ENCODE results near the gene GPR4.

The GPR4 gene

DNA sequence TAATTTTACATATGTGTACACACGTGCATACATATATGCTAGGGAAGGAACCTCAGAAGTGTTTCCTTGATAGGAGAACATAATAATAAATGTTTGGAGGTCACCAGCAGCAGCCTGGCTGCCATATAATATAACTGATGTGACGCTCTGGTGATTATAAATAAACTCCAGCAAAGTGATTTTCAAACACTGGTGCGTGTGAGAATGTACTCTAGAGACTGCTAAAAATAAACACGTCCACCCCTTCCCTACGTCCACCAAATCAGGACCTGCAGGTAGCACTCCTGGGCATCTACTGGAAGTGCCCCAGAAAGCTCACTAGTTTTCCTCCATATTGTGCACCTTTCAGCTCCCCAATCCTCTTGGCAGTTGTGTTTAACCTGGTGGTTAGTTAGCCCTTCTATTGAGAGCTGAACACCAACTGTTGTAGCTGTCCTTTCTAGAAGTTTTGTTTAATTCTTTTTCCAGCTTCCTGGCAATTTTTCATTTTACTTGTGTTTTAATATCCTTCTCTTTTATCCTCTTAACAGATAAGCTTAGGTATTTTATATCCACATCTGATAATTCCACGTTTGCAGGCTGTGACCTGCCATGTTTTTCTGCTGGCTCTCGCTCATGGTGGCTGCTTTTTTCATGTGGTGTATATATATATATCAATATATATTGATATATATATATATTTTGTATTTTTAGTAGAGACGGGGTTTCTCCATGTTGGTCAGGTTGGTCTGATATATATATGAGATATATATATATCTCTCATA, 30.4 kb downstream of the GPR4 start:
- no peaks in the 10 kb centered on the region for H3F3A ChIP-seq (ENCODE audit: low read depth)
- no peak overlapping the region for H3K4me3 ChIP-seq (ENCODE audit: low read length, poor library complexity, severe bottlenecking)
- no peak overlapping the region for H2AFZ ChIP-seq (ENCODE audit: low read length)
- no peaks in the 10 kb centered on the region for H3K36me3 ChIP-seq (ENCODE audit: insufficient read depth, low read length)
- H3K9me2 ChIP-seq (replicated peaks; ENCODE audit: low read depth, low read length), result no peaks in the 10 kb centered on the region
- no peak overlapping the region for H3K4me2 ChIP-seq (ENCODE audit: low read depth, low read length, poor library complexity, severe bottlenecking)
- no peaks in the 10 kb centered on the region for H3K9me3 ChIP-seq (ENCODE audit: insufficient read depth, low read depth, low read length)
- peaks cover 8% of the 10 kb centered on the region for H4K20me1 ChIP-seq (ENCODE audit: insufficient read depth, low read length, poor library complexity, severe bottlenecking)
- H3K4me1 ChIP-seq (ENCODE audit: insufficient read depth, low read length, poor library complexity, severe bottlenecking), result no peaks in the 10 kb centered on the region
- peaks cover 26% of the 10 kb centered on the region; the same call in 1 of the 2 replicates for H3K79me2 ChIP-seq (ENCODE audit: insufficient read depth, low read length)
- no peaks in the 10 kb centered on the region for H3K27me3 ChIP-seq (ENCODE audit: insufficient read depth, low read length, poor library complexity, severe bottlenecking)
- TF ChIP-seq, protein P1, sequence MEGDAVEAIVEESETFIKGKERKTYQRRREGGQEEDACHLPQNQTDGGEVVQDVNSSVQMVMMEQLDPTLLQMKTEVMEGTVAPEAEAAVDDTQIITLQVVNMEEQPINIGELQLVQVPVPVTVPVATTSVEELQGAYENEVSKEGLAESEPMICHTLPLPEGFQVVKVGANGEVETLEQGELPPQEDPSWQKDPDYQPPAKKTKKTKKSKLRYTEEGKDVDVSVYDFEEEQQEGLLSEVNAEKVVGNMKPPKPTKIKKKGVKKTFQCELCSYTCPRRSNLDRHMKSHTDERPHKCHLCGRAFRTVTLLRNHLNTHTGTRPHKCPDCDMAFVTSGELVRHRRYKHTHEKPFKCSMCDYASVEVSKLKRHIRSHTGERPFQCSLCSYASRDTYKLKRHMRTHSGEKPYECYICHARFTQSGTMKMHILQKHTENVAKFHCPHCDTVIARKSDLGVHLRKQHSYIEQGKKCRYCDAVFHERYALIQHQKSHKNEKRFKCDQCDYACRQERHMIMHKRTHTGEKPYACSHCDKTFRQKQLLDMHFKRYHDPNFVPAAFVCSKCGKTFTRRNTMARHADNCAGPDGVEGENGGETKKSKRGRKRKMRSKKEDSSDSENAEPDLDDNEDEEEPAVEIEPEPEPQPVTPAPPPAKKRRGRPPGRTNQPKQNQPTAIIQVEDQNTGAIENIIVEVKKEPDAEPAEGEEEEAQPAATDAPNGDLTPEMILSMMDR (conservative IDR thresholded peaks at IDR 0.05; ENCODE audit: low read length), result no peak
- no peak for TF ChIP-seq EZH2phosphoT487 (IDR thresholded peaks at IDR 0.05; ENCODE audit: borderline replicate concordance)
- no peak overlapping the region for H3K9ac ChIP-seq (ENCODE audit: low read depth, low read length, poor library complexity, severe bottlenecking)

DNA sequence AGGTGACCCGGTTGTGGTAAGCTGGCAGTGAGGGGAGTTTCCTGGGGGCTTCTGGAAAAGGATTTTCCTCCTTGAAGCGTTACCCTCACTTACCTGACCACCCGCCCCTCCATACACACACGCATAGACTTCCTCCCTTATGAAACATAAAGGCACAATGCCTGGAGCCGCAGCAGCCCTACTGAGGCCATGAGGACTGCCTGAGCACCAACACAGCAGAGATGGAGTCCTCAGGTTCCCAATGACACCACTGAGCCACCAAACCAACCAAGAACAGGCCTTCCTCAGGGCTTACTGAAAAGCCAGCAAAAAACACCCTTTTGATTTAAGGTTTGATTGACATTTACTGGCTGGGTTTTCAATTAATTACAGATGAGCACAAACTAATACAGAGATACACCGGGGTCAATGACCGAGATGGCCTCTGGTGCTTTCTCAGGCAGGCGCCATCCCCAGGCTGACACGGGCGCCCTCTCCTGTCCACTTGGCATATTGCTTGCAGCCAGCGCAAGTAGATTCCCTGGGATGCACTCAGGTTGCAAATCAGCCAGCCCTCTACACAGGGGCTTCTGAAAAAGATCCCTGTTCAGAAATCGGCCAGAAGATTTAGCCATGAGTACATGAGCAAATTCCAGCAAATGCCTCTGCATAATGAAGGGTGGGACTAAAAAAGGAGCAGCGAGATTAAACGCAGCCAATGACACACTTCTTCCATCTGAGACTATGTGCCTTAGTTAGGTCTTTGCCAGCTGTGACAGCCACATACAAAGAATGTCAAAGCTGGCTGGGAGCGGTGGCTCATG, 32.2 kb downstream of the GPR4 start:
- H3K79me2 ChIP-seq (ENCODE audit: insufficient read depth, low read length), result peaks cover 14% of the 10 kb centered on the region; the same call in 1 of the 2 replicates
- no peaks in the 10 kb centered on the region for H3F3A ChIP-seq (ENCODE audit: low read depth)
- H3K27me3 ChIP-seq (ENCODE audit: insufficient read depth, low read length, poor library complexity, severe bottlenecking), result no peaks in the 10 kb centered on the region
- H3K4me1 ChIP-seq (ENCODE audit: insufficient read depth, low read length, poor library complexity, severe bottlenecking), result no peaks in the 10 kb centered on the region
- no peaks in the 10 kb centered on the region for H3K9me3 ChIP-seq (ENCODE audit: insufficient read depth, low read depth, low read length)
- no peak overlapping the region for H3K9ac ChIP-seq (ENCODE audit: low read depth, low read length, poor library complexity, severe bottlenecking)
- TF ChIP-seq, protein P1 (conservative IDR thresholded peaks at IDR 0.05; ENCODE audit: low read length), result peak; percentile 89
- no peak for TF ChIP-seq EZH2phosphoT487 (IDR thresholded peaks at IDR 0.05; ENCODE audit: borderline replicate concordance)
- H3K36me3 ChIP-seq (ENCODE audit: insufficient read depth, low read length), result no peaks in the 10 kb centered on the region
- H3K9me2 ChIP-seq (replicated peaks; ENCODE audit: low read depth, low read length), result no peaks in the 10 kb centered on the region
- no peak overlapping the region for H2AFZ ChIP-seq (ENCODE audit: low read length)
- H3K4me2 ChIP-seq (ENCODE audit: low read depth, low read length, poor library complexity, severe bottlenecking), result no peak overlapping the region
- H4K20me1 ChIP-seq (ENCODE audit: insufficient read depth, low read length, poor library complexity, severe bottlenecking), result peaks cover 8% of the 10 kb centered on the region
- H3K4me3 ChIP-seq (ENCODE audit: low read length, poor library complexity, severe bottlenecking), result no peak overlapping the region

DNA sequence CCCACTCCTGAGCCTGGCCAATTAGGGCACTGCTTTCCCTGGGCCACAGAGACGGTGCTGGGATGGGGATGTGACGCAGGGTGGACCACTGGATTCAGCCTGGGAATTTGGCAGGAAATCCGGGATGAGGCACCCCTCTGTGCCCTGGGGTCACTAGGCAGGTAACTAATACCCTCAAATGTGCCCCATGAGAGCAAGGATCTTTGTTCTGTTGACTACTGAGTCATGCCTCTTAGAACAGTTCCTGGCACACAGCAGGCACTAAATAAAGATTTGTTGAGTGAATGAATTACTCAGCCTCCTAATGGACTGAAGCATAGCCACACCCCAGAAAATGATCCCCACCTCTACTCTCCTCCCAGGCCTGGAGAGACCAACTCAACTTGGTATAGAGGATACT, 33.3 kb downstream of the GPR4 start:
- H3K9me2 ChIP-seq (replicated peaks; ENCODE audit: low read depth, low read length), result no peaks in the 10 kb centered on the region
- no peak overlapping the region for H3K4me2 ChIP-seq (ENCODE audit: low read depth, low read length, poor library complexity, severe bottlenecking)
- H3K4me3 ChIP-seq (ENCODE audit: low read length, poor library complexity, severe bottlenecking), result no peak overlapping the region
- H3K9me3 ChIP-seq (ENCODE audit: insufficient read depth, low read depth, low read length), result no peaks in the 10 kb centered on the region
- no peak overlapping the region for H2AFZ ChIP-seq (ENCODE audit: low read length)
- H3K36me3 ChIP-seq (ENCODE audit: insufficient read depth, low read length), result no peaks in the 10 kb centered on the region
- no peaks in the 10 kb centered on the region for H3F3A ChIP-seq (ENCODE audit: low read depth)
- H3K27me3 ChIP-seq (ENCODE audit: insufficient read depth, low read length, poor library complexity, severe bottlenecking), result no peaks in the 10 kb centered on the region
- no peak overlapping the region for H3K9ac ChIP-seq (ENCODE audit: low read depth, low read length, poor library complexity, severe bottlenecking)
- peaks cover 8% of the 10 kb centered on the region for H4K20me1 ChIP-seq (ENCODE audit: insufficient read depth, low read length, poor library complexity, severe bottlenecking)
- no peaks in the 10 kb centered on the region for H3K4me1 ChIP-seq (ENCODE audit: insufficient read depth, low read length, poor library complexity, severe bottlenecking)
- H3K79me2 ChIP-seq (ENCODE audit: insufficient read depth, low read length), result peaks cover 13% of the 10 kb centered on the region; the same call in 1 of the 2 replicates
- TF ChIP-seq EZH2phosphoT487 (IDR thresholded peaks at IDR 0.05; ENCODE audit: borderline replicate concordance), result no peak

Measured in Loucy (cell line).